NCI-H1105 treated with DMSO at 0.1 percent for 48 hours (cell line): Measurements from ENCODE around the gene SDC3.
A peak's percentile ranks its signal among the peaks of the same experiment; 100 is the strongest.
"Not testable (repeated sequence)": the region's sequence is repeated elsewhere in the genome, so short reads cannot be mapped to it uniquely, and the experiment has no call there.

ENCODE experiments used
- DNase-seq: peaks from one replicate; lab custom pipeline; 2025; lab: John Stamatoyannopoulos, UW

Gene SDC3, protein sequence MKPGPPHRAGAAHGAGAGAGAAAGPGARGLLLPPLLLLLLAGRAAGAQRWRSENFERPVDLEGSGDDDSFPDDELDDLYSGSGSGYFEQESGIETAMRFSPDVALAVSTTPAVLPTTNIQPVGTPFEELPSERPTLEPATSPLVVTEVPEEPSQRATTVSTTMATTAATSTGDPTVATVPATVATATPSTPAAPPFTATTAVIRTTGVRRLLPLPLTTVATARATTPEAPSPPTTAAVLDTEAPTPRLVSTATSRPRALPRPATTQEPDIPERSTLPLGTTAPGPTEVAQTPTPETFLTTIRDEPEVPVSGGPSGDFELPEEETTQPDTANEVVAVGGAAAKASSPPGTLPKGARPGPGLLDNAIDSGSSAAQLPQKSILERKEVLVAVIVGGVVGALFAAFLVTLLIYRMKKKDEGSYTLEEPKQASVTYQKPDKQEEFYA

DNA sequence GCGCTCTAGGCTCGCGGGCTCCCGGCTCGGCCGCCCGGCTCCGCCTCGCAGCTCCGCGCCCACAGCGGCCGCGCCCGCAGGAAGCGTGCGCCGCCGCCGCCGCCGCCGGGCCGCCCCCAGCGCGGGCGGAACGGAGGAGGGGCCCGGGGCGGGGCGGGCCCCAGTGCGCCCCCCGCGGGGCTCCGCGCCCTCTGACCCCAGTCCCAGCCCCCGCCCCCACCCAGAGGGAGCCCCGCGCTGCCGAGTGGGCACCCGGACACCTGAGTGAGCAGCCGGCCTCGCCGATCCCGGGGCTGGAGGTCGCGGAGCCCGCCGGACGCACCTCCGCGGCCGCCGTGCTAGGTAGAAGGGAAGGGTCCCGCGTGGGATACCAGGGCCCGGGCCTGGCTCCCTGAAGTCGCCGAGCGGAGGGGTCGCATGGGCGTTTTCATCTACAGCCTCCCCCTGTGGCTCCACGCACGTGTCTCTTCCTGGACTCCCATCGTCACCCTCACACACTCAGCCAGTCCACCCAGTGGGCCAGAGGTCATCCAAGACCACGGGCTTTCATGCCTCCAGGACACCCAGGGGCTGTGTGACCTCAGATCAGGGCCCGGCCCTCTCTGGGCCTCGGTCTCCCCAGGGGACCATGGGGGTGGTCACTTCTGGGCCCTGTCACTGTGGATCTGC is at the start of gene SDC3:
Gene SDC3, minus strand, starts transcription at position 63 of the 669 bp plus-strand sequence. CDS start 172 bp downstream, outside the sequence.
- peak; percentile 12 for DNase-seq

DNA sequence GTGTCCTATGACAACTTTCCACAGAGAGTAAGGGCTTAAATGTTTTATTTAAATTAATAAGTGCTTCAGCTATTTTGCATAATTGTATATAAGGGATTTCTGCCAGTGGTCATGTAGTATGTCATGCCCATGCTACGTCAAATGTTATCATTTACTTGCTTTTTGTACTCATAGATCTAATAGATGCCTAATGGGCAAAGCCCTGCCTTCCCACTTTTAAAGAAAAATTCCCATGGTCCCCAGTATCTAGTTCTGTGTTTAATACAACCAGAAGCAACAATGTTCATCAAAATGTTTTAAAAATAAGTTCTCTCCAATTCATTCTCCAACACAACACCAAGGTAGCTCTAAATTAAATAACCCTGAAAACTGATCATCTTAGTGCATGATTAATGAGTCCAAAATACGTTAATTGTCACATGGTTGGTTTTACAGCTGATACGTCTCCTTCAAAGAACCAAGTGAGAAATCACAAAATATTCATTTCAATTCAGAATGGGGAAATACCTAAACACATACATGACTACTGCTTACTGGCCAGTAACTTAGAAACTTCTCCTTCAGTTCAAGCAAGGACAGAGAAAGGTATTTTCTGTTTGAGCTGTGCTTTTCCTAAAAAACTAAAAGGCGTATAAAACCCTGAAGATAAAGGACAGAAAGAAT is 49.1 kb upstream of the SDC3 start:
- no peak for DNase-seq

DNA sequence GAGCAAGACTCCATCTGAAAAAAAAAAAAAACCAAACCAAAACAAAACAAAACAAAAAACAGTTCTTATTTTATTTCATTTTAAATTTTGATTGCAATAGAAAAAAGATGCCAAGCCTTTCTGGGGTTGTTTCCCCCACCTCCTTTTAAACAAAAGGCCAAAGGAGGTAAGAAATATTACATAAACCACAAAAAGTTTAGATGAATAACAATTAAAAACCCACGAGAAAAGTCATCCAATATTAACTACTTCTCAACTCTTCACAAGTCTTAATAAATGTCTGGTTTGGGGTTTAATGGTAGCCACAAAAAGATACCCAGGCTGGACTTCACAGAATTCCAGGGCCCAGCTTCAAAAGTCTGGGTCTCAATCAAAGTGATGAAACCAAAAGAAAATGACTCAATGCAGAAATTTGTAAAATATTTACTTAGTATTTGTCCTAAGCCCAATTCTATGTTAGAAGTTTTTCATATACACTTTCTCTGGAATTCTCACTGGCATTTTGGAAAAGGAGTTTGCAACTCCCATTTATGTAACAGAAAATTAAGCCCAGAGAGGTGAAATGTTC is 47.0 kb upstream of the SDC3 start:
- DNase-seq = no peak

DNA sequence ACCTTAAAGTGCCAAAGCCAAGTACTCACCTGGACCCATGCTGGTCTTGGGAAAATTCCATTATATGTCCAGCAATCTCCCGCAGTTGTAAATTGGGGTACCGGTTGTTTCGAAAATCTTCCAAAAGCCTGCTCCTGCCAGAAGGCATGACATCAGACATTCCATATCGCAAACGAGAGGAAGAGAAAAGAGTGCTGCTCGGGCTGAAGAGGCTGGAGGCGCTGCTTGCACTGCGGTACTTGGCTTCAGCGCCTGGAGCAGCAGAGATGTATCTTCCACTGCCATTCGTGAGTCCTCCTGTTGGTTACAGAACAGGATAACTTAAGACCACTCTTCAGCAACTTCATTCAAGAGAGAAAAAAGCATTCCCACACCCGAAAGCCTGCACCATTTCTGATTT is 45.1 kb upstream of the SDC3 start:
- no peak for DNase-seq

DNA sequence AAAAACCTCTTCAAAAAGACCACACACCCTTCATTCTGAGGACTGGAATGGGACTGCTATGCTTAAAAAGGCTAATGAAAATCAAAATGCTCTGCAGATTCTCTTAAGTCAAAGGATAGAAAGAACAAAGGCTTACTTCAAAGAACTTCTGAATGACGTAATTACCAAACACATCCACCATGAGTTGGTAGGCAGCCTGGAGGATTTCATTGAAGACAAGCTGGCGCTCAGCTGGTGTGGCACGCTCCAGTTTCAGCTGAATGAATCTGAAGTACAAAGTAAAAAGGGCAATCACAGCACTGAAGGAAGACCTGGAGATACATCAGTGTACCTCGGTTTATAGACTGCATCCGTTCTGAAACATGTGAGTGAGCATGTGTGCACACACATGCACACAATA is 43.5 kb upstream of the SDC3 start:
- no peak for DNase-seq

DNA sequence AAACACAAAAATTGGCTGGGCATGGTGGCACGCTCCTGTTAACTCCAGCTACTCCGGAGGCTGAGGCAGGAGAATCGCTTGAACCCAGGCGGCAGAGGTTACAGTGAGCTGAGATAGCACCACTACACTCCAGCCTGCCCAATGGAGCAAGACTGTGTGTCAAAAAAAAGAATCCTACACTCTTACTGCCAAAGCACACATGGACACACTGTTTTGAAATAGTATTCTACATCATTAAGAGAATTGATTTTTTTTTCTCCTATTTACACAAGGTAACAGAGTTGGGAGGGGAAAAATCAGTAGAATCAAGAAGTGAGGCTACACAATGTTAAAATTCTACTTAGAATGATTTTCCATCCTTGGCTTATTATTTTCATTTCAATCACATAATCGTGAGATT is 42.1 kb upstream of the SDC3 start:
- DNase-seq = no peak

DNA sequence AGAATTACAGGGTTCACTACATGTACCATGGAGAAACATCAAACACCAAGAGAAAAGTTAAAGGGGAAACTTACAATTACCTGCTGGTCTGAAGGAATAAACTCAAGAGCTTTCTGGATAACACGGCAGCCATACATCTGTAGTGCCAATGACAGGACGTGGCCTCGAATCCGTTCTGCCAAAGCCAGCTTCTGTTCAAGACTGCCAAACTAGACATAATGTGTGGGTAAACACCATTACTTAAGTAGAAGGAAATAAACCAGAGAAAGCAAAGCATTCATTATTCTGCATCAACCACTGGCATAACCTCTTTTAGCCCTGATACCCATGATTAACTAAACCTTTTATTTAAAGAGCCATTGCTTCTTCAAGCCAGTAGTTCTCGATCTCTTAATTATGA is 41.5 kb upstream of the SDC3 start:
- DNase-seq = peak; percentile 77

DNA sequence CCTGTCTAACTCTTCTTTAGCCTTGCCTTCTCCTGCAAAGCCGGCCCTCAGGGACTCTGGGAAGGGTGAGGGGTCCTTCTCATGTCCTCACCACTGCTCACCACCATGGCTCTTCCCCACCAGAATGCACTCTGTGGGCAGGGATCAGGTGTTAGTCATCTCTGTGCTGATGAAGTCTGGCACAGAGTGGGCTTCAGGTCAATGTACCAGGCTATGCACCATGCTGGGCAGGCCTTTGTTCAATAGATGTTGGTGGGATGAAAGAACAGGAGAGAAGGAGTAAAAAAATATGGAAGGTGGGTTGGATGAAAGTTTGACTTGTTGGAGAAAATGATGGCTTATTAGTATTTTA is 40.9 kb upstream of the SDC3 start:
- not testable (repeated sequence) for DNase-seq

DNA sequence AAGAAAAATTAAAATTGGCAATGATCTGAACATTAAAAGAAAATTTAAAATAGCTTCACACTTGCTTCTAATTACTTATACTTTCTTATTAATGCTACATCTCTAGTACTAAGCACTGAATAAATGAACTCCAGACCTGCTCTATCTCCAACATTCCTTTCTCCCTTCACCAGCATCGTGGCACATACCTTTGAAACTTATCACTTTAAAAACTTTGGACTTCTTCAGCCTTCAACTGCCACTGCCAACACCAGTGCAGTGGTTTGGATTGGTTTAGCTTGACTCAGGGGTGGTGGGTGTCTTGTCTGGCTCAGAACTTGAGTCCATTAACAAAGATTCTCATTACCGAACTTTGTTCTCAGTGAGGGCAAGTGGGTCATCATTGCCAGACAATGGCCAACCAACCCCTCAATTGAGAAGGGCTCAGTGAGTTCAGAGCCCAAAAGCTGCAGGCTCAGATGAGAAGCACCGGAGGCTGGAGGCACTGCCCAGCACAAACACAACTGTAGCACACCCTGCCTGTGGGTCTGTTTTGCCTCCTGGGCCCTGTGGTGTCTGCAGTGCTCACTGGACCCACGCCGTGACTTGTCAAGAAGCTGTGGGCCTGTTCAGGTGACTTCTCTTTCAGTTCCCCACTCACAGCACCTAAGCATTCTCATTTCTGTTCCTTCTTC is 40.4 kb upstream of the SDC3 start:
- DNase-seq = not testable (repeated sequence)

DNA sequence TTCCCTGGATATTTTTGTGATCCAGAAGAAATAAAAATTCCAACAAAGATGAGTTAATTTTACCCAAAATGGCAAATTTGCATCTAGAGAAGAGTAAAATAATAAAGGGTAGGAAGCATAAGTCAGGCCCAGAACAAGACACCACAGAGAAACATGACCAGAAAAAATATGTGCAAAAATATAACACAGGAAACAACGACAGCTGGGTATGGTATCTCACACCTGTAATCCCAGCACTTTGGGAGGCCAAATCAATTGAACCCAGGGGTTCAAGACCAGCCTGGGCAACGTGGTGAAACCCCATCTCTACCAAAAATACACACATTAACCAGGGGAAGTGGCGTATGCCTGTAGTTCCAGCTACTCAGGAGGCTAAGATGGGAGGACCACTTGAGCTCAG is 39.7 kb upstream of the SDC3 start:
- DNase-seq = no peak

DNA sequence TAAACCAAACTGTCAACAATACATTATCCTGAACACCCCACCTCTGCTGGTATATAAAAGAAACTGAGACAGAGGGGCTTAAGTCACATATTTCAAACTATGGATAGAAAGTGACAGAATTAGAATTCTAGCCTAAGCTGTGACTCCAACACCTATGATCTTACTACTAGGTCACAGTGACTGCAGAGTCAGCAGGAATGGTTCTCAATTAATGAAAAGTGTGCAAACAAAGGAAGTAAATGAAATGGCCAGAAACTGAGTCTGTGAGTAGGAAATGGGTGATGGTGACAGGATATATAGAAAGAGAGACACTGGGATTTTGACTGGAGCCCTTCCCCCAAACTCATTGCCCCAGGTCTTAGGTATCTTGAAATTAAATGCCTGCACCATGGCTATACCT is 38.7 kb upstream of the SDC3 start:
- DNase-seq = no peak

DNA sequence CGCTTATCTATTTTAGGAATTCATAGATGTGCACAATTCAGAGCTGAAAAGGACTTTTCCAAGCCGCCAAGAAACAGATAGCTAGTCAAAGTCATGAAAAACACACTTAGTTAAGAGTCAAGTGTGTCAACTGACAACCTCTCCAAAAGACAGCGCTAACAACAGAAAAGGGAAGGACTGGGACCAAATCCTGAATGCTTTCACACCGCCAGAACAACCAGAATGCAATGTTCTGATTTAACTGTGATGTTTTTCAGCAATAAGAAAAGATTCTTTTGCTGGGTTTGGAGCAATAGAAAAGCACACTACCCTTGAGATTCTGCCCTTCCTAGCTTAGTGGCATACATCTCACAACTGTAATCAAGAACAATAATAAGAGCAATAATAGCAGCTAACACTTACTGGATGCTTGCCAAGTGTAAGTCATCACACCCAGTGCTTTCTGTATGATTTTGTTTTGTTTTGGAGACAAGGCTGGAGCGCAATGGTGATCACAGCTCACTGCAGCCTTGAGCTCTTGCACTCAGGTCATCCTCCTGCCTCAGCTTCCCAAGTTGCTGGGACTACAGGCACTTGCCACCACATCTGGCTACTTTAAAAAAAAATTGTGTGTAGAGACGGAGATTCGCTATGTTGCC is 33.9 kb upstream of the SDC3 start:
- peak; percentile 78 for DNase-seq

DNA sequence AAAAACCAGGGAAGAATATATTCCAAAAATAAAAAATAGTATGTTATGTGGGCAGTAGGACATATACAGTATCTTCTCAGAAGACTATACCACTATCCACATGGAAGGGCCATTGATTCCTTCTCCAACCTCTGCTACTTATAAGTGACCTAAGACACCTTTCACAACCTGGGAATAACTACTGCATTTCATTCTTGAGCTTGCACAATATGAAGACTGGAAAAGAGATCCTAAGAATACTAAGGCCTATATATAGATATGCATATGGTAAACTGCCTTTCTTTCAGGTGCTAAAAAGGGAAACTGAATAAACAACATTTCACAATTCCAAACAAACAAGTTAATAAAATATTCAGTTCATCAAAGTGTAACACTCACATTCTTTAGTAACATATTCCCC is 32.0 kb upstream of the SDC3 start:
- no peak for DNase-seq

DNA sequence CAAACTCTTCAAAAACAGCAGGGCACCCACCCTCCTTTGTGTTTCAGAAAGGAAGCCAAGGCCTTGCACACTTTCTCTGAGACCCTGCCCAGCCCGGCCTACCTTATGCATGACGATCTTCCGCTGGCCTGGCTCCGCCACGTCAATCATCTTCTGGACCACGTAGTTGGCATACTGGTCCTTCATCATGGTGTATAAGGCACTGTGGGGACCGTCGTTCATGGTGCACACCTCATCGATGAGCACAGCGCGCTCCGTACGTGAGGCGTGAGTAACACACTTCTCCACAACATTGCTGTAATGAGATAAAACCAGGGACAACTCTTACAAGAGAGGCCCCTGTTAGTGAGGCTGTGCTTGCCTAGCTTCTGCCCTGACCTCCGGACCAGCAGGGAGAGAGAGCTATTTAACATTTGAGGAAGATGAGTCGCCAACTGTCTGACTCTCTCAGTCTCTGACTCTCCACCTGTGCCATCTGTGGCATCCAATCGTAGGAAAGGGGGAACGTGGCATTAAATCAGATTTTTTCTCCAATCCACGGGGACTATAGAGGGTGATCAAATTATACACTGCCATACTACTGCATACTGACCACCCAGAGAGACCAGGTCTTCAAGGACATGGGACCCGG is 28.1 kb upstream of the SDC3 start:
- no peak for DNase-seq

DNA sequence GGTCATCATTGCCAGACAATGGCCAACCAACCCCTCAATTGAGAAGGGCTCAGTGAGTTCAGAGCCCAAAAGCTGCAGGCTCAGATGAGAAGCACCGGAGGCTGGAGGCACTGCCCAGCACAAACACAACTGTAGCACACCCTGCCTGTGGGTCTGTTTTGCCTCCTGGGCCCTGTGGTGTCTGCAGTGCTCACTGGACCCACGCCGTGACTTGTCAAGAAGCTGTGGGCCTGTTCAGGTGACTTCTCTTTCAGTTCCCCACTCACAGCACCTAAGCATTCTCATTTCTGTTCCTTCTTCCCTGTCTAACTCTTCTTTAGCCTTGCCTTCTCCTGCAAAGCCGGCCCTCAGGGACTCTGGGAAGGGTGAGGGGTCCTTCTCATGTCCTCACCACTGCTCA is 27.2 kb upstream of the SDC3 start:
- DNase-seq = not testable (repeated sequence)

DNA sequence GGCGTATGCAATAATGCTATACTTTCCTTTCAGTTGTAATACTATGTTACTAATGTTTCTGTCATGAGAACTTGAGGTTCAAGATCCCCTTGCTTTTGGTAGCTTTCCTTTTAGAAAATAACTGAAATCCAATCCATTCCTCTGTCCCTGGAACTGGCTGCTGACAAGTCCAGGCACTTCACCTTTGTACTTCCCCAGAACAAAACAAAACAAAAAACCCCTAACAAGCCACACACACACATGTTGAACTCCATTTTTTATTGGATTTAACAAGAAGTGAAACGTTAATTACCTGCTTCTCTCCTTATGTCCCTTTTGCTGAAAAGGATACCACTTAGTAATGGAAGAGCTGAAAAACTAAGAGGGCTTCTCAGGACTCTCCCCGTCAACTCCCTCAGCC is 26.1 kb upstream of the SDC3 start:
- DNase-seq = peak; percentile 69

DNA sequence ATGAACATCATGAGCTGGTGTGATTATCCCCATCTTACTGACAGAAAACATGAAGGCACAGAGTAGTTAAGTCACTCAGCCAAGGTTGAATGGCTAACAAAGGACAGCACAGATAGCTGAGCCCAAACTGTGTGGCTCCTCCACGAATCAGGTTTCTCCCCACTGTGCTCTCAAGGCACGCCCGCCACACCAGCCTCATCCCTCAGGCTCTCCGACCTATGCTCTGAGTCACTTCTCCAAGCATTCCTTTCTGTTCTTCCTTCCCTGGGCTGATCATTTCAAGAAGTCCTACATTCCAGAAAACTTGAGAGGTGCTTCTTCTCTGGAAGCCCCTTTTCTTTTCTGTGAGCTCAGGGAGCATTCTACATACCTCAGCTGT is 25.3 kb upstream of the SDC3 start:
- DNase-seq = no peak

DNA sequence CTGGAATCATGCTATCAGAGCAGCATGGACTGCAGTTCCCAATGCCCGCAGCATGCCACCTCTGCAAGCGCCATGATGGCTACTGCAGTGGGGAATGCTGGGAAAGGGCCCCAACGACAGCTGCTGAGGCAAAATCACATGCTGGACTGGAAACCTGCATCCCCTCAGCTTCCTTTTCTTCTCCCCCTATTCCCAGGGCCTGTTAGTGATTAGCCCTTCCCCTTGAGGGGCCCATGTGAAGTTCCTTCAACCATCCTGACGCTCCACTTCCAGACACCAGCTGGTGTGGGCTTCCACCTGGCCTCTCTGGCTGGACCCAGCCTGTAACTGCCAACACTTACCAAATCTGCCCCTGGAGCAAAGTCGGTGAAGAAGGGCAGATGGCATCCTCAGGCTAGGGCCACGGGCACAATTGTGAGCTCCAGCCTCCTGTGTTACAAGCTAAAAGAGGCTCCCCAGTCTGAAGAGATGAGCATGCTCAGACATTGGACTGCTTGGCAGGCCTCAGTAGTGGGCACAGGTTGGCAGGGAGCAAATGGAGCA is 22.1 kb upstream of the SDC3 start:
- DNase-seq = no peak

DNA sequence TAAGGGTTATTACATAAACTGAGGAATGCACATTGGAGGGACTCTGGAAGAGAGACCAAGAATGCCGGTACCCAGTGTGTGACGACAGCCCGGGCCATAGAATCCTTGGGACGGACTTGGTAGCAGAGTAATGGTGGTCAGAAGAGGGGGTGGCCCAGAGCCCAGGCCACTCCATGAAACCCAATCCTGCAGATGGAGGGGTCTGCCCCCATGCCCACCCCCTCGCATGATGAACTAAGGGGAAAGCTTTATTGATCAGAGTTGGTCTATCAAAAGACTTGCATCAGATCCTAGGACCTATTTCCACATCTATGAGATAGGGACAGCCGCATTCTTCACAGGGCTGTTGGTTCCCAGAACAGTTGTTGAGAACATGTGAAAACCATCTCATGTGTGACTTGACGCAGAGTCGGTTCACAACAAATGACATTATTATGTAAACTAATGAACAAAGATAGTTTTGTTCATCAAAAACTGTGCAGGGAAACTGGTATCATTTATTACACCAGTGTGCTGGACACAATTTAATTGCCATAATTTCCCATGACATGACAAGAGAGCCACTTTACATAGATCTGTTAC is 21.5 kb upstream of the SDC3 start:
- no peak for DNase-seq

DNA sequence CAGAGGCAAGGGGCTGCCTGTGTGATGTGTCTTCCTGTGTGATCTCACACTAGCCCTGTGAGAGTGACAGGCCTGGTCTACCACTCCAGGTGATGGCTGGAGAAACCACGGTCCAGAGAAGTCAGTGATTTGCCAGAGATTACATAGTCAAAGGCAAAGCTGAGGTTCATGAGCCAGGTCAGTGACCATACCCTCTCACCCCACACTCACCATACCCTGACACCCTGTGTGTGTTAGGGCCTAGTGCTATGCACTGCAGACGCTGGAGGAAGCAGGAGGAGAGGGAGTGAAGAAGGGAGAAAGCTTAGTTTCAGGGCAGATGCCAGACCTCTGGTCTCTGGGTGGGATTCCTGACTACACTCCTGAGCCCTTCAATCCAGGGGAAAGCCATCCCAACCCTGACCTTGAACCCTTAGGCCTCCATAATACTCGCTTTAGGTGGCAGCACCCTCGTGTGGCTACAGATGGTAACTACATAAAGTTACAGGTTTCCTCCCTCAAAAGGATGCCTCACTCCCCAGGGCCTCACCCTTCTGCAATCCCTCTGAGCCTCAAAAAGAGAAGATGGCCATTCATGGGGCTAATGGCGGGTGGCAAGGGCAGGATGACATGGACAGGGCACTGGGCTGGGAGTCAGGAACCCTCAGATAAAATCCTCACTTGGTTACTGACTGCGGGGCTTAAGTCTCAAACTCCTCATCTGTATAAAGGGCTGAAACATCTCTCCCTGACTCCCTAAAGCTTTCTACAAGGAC is 20.8 kb upstream of the SDC3 start:
- DNase-seq = peak; percentile 42
